Measurements from ENCODE around the gene GLT8D1.
"Not testable (repeated sequence)": the region's sequence is repeated elsewhere in the genome, so short reads cannot be mapped to it uniquely, and the experiment has no call there.

GLT8D1 gene, protein sequence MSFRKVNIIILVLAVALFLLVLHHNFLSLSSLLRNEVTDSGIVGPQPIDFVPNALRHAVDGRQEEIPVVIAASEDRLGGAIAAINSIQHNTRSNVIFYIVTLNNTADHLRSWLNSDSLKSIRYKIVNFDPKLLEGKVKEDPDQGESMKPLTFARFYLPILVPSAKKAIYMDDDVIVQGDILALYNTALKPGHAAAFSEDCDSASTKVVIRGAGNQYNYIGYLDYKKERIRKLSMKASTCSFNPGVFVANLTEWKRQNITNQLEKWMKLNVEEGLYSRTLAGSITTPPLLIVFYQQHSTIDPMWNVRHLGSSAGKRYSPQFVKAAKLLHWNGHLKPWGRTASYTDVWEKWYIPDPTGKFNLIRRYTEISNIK

DNA sequence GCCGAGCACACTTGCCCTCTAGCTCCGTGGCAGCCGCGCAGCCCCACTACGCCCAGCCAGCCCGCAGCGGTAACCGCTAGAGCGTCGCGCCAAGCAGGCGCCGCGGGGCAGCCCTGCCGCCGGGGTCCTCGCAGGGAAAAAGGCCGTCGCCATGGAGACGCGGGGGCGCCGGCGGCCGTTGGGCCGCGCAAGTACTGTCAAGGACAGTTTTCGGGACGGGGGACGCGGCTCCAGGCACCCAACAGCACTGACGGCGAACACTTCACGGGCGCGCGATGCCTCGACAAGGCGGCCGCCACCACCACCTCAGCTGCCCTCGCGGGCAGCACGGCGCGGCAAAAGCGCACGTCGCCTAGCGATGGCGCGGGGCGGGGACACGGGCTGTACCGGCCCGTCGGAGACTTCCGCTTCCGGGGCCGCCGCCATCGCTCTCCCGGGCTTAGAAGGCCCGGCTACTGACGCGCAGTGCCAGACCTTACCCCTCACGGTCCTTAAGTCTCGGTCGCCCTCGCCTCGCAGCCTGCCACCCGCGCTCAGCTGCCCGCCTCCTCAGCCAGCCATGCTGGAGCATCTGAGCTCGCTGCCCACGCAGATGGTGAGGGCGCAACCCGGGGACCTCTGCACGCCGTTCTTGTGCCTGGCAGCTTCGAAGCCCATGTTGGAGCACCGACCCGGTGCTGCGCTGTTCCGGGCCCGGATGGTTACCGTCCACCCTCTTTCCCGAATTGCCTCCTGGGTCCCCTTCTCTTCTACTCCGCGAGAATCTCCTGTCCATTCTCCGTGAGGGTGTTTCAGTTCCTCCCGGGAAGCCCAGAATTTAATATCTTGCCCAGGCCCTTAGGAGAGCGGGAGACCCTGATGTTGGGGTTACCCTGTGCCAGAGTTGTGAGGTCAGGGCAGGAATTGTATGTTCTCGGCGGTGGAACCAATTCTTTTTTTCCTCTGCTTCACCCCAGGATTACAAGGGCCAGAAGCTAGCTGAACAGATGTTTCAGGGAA is at the start of gene GLT8D1, which contains the start of gene SPCS1:
TSS of gene GLT8D1 (minus strand) at position 104 of the 999 bp plus-strand sequence. CDS start 5,331 bp downstream, outside the sequence.
TSS of gene SPCS1 (plus strand) at position 419 of the 999 bp plus-strand sequence. CDS start at position 560, 141 bp downstream.
- in situ Hi-C loops (cut with HindIII; ENCODE audit: low sequenced_read_pairs), result no loop called here

DNA sequence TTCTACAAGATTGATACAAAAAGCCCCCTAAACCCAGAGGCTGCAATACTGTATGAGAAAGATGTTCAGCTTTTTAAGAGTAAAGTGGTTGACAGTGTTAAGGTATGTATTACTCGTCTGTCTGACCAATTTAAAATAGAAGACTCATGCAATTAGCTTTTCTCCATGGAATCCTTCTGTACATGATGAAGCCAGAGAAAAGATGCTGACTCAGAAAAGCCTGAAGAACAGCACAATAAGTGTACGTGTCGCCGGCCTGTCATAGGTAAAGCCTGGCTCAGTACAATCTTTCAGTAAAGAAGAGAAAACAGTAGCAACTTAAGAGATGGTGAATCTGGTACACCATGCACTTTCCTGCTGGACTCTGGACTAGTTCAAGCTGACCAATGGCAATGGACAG is 48.8 kb upstream of the GLT8D1 start:
- in situ Hi-C loops (cut with HindIII; ENCODE audit: low sequenced_read_pairs), result no loop called here

DNA sequence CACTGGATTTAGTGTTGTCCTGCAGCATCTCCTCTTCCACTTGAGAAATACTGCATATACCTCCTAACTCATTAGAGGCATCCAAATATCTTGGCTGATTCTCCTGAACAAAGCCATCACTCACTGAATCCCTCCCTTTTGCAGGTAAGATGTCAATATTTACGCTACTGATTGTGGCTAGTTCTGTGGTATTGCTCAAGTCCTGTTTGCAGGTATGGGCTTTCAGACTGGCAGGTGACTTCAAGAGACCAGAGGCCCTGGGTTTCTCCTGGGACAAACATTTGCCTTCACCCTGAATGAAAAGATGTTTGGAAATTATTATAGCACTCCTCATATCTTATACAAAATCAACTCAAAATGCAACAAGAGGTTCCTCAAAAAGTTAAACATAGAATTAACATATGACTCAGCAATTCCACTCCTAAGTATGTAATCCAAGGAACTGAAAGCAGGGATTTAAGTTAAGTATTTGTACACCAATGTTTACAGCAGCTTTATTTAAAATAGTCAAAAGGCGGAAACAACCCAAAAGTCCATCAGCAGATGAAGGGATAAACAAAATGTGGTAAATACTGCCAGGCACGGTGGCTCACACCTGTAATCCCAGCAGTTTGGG is 46.6 kb upstream of the GLT8D1 start:
- in situ Hi-C loops (cut with HindIII; ENCODE audit: low sequenced_read_pairs), result no loop called here

DNA sequence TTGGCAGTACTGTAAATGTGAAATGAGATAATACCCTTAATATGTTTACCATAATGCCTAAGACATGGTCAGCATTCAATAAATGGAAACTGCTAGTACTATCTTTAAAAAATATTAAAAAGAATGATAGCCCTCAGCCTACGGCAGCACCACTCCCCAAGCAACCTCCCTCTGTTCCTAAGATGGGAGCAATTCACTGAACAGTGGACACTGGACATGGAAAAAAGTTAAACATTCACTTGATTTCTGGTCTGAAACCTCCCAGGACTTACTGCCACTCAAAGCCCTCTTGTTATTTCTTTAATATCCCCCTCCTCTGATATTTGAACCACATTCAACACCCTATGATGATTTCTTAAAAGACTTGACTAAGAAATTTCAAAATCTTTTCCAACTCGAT is 38.1 kb upstream of the GLT8D1 start:
- in situ Hi-C loops (cut with HindIII; ENCODE audit: low sequenced_read_pairs), result no loop called here

DNA sequence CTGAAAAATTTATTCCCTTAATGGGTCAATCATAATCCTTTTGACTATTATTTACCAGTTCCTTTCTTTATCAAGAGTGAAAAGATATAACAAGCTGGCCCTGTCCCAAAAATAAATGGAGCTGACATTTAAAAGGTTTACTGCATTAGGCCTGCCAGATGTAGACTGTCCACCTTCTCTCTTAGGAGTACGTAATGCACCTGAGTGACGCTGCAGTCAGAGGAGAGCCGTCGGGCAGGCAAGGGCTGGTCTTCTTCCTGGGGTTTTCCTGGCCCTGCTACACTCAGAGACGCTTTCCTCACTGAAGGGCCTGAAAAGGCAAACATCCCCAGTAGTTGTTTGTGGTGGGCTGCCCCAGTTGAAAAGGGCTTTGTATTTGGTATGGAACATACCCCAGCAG is 37.6 kb upstream of the GLT8D1 start:
- in situ Hi-C loops (cut with HindIII; ENCODE audit: low sequenced_read_pairs), result no loop called here

DNA sequence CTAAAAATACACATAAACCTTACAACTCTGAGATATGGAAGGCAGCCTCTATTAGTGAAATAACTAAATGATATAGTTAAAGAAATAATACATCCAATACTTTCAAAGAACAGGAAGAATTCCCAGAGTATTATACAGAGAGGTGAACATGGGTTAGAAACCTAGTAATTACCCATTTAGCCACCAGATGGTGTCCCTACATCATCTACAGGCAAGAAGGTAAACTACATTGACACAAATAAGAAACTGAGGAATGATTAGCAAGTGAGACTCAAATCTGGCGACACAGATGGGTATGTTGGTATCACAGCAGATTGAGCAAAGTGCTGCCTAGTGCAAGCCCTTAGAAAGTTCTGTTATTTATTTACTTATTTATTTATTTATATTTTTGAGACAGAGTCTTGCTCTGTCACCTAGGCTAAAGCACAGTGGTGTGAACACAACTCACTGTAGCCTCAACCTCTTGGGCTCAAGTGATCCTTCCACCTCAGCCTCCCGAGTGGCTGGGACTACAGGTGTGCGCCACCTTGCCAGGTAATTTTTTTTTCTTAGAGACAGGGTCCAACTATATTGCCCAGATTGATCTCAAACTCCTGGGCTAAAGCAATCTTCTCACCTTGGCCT is 36.9 kb upstream of the GLT8D1 start:
- in situ Hi-C loops (cut with HindIII; ENCODE audit: low sequenced_read_pairs), result no loop called here

DNA sequence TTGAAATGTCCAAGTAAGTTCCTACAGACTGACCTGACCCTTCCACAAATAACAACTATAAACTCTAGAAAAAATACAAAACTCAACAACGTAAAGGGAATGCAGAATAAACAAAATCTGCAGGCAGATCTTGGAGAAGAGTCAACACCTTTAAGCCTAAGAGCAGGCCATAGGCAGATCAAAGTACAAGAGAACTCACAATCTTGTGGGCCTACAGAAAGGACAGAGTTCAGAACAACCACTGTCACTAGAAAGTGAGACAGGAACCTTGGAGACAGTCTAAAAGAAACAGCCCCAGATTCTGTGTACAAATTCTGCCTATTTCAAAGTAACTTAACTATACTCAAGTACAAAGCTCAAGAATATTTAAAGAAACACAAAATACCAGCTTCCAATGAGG is 34.1 kb upstream of the GLT8D1 start:
- in situ Hi-C loops (cut with HindIII; ENCODE audit: low sequenced_read_pairs), result no loop called here

DNA sequence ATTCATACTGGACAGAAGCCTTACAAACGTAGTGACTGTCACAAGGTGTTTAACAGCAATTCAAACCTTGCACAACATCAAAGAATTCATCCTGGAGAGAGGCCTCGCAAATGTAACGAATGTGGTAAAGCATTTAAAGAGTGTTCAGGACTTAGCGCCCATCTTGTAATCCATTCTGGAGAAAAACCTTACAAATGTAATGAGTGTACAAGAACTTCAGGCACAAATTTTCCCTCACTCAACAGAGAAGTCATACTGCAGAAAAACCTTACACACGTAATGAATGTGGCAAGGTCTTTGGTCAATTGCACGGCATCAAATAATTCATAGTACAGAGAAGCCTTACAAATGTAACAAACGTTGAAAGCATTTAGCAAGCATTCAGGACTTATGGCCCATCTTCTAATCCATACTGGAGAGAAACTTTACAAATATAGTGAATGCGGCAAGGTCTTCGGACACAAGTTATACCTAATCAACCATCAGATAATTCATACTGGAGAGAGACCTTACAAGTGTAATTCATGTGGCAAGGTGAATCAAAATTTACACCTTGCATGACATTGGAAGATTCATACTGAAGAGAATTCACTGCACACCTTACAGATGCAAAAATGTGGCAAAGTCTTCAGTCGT is 27.8 kb upstream of the GLT8D1 start:
- in situ Hi-C loops (cut with HindIII; ENCODE audit: low sequenced_read_pairs), result no loop called here

DNA sequence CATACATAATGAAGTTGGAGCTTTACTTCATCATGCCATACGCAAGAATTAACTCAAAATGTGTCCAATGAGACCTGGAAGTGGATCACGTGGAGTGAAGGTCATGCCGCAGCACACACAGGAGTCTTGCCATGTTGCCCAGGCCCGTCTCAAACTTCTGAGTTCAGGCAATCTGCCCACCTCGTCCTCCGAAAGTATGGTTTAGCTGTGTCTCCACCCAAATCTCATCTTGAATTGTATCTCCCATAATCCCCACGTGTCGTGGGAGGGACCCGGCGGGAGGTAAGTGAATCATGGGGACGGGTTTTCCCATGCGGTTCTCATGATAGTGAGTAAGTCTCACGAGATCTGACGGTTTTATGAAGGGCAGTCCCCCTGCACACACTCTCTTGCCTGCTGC is 26.0 kb upstream of the GLT8D1 start:
- in situ Hi-C loops (cut with HindIII; ENCODE audit: low sequenced_read_pairs), result no loop called here

DNA sequence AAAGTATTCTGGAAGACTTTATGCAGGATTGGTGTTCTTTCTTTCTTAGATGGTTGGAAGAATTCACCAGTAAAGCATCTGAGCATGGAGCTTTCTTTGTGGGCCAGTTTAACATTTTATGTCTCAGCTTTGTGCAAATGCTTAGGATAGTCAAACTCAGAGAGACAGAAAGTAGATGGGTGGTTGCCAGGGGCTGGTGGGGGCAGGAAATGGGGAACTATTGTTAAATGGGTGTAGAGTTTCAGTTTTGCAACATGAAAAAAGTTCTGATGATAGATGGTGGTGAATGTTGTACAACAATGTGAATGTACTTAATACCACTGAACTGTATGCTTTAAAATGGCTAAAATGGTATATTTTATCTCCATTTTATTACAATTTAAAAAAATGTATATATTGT is 25.1 kb upstream of the GLT8D1 start:
- in situ Hi-C loops (cut with HindIII; ENCODE audit: low sequenced_read_pairs), result no loop called here

DNA sequence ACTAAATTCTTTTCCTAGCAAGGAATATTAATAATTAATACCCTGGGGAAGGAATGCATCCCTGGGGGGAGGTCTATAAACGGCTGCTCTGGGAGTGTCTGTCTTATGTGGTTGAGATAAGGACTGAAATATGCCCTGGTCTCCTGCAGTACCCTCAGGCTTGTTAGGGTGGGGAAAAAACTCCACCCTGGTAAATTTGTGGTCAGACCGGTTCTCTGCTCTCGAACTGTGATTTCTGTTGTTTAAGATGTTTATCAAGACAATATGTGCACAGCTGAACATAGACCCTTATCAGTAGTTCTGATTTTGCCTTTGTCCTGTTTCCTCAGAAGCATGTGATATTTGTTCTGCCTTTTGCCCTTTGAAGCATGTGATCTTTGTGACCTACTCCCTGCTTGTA is 23.2 kb upstream of the GLT8D1 start:
- in situ Hi-C loops (cut with HindIII; ENCODE audit: low sequenced_read_pairs), result not testable (repeated sequence)

DNA sequence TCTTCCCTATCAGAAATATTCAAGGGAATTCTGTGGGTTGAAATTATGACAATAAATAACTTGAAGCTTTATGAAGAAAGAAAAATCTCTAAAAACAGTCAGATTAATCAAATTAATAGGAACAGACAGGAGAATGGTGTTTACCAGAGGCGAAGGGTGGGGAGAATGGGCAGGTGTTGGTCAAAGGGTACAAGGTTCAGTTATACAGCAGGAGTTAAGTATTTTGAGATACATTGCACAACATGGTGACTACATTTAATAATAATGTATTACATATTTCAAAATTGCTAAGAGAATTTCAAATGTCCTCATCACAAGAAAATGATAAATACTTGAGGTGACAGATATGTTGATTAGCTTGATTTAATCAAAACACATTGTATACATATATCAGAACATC is 18.9 kb upstream of the GLT8D1 start:
- in situ Hi-C loops (cut with HindIII; ENCODE audit: low sequenced_read_pairs), result no loop called here

DNA sequence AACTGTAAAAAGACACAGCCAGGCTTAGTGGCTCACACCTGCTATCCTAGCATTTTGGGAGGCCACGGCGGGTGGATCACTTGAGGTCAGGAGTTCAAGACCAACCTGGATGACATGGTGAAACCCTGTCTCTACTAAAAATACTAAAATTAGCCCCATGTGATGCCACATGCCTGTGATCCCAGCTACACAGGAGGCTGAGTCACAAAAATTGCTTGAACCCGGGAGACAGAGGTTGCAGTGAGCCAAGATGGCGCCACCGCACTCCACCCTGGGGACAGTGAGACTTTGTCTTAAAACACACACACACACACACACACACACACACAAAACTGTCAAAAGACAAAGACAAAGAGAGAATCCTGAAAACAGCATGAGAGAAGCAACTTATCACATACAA is 18.3 kb upstream of the GLT8D1 start:
- in situ Hi-C loops (cut with HindIII; ENCODE audit: low sequenced_read_pairs), result no loop called here

DNA sequence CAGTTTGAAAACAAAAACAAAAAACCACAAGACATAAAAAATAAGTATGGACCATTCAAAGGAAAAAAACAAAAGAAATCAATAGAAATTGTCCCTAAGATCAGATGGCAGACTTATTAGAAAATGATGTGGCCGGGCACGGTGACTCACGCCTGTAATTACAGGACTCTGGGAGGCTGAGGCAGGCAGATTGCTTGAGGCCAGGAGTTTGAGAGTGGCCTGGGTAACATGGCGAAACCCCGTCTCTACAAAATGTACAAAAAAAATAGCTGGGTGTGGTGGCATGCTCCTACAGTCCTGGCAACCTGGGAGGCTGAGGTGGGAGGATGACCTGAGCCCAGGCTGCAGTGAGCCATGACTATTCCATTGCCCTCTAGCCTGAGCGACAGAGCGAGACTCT is 16.9 kb upstream of the GLT8D1 start:
- in situ Hi-C loops (cut with HindIII; ENCODE audit: low sequenced_read_pairs), result no loop called here

DNA sequence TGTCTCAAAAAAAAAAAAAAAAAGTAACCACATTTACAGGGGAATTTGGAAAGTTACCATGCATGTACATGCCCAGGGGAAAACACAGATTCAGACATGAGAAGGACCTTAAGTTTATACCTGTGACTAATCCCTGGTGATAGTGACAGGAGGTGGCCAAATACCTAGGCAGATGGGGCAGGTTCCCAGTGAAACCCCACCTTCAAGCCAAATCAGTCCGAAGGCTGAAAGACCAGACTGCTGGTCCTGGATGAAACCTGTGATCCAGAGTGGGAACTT is 16.1 kb upstream of the GLT8D1 start:
- in situ Hi-C loops (cut with HindIII; ENCODE audit: low sequenced_read_pairs), result no loop called here

DNA sequence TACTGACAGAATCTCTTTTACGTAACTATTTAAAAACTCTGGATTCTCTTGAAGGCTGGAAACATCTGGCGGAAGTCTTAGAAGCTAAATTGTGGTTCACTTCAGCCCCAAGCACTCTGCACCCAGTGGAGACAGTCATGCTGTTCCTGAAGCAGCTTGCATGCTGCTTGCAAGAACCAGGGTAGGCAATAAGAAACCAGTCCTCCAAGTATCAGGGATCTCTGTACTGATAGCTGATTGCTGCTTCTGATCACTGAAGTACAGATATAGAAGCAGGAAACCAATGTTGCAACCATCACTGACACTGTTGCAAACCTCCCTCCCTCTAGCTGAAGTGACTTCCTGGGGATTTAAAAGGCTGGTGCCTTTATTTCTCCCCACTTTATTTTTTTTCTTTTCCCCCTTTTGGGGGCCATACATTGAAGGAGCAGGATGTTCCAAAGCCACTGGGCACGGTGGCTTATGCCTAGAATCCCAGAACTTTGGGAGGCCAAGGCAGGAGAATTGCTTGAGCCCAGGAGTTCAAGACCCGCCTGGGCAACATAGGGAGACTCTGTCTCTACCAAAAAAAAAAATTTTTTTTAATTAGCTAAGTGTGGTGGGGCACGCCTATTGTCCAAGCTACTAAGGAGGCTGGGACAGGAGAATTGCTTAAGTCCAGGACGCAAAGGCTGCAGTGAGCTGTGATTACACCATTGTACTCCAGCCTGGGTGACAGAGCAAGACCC is 15.6 kb upstream of the GLT8D1 start:
- in situ Hi-C loops (cut with HindIII; ENCODE audit: low sequenced_read_pairs), result no loop called here

DNA sequence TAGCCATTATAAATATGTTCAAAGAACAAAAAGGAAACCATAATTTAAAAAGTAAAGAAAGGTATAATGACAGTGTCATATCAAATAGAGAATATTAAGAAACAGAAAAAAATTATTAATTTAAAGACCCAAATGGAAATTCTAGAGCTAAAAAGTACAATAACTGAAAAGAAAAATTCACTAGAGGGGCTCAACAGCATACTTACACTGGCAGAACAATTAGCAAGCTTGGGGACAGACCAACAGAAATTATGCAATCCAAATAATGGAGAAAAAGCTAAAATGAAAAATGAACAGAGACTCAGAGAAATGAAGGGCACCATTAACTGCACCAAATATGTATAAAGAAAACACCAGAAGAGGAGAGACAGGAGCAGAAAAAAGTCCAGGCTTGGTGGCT is 14.0 kb upstream of the GLT8D1 start:
- in situ Hi-C loops (cut with HindIII; ENCODE audit: low sequenced_read_pairs), result no loop called here

DNA sequence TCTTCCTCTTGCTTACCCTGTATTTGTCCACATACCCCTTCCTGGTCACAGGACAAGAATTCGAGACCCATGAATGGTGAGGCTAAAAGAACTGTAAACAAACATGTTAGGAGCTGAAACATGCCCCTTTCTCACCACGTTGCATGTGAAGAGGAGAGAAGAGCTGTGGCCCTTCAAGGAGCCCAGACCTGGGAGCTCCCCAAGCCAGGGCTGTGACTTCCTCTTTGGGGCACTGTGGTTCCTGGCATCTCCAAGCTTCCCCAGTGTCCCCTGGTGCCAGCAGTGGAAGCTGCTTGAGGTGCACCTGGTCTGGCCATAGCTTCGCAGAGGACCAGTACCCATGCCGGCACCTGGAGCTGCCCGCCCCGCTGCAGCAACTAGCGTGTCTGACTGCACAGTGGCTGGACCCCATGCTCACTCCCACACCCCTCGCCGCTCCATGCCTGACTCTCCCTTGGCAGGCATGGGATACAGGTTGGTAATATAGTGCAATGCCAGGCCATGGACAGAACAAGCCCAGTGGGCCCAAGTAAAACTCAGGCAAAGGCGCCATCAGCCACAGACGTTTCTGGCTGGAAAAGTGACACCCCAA is 10.2 kb upstream of the GLT8D1 start:
- in situ Hi-C loops (cut with HindIII; ENCODE audit: low sequenced_read_pairs), result no loop called here
